H9 (cell line): ENCODE results near the gene ROCK2. TPM values are rescaled to one million over a fixed set of nuclear protein-coding genes. Genes with fewer than 3 reads are reported as not detected.

Experiments
- DNase-seq: peaks from one replicate; pipeline ENCODE4 v3.0.0-alpha.2; 2017
- H2AFZ ChIP-seq: one replicate; pipeline ENCODE4 v1.6.1; 2013; ENCODE audit warnings: mild to moderate bottlenecking, low read length, control low read depth, moderate library complexity
- H2AK5ac ChIP-seq: 2 replicates; pipeline ENCODE4 v1.6.1; 2013; ENCODE audit warnings: low read length, control low read depth, mixed read lengths; ENCODE audit not compliant: insufficient read length
- H2BK120ac ChIP-seq: one replicate; pipeline ENCODE4 v1.6.1; 2013; ENCODE audit warnings: low read depth, mild to moderate bottlenecking, low read length, control low read depth, inconsistent platforms; ENCODE audit not compliant: poor library complexity, severe bottlenecking
- H2BK12ac ChIP-seq: 2 replicates; pipeline ENCODE4 v1.6.1; 2013; ENCODE audit warnings: low read length, control low read depth, mixed read lengths, low read depth; ENCODE audit not compliant: insufficient read length
- H2BK15ac ChIP-seq: 2 replicates; pipeline ENCODE4 v1.6.1; 2013; ENCODE audit warnings: low read depth, low read length, control low read depth
- H2BK20ac ChIP-seq: one replicate; pipeline ENCODE4 v1.6.1; 2013; ENCODE audit warnings: low read depth, mild to moderate bottlenecking, low read length, control low read depth, inconsistent platforms; ENCODE audit not compliant: poor library complexity, severe bottlenecking
- H2BK5ac ChIP-seq: 2 replicates; pipeline ENCODE4 v1.6.1; 2013; ENCODE audit warnings: low read length, control low read depth, mixed read lengths; ENCODE audit not compliant: insufficient read length
- H3K14ac ChIP-seq: 2 replicates; pipeline ENCODE4 v1.6.1; 2013; ENCODE audit warnings: low read length, control low read depth; ENCODE audit not compliant: insufficient read depth
- H3K18ac ChIP-seq: 2 replicates; pipeline ENCODE4 v1.6.1; 2013; ENCODE audit warnings: low read depth, mild to moderate bottlenecking, mixed read lengths, low read length, control low read depth; ENCODE audit not compliant: insufficient read length
- H3K23ac ChIP-seq: 2 replicates; pipeline ENCODE4 v1.6.1; 2013; ENCODE audit warnings: low read length, control low read depth, mixed read lengths, low read depth; ENCODE audit not compliant: insufficient read length
- H3K23me2 ChIP-seq: 2 replicates; pipeline ENCODE4 v1.6.1; 2013; ENCODE audit warnings: low read depth, mild to moderate bottlenecking, mixed read lengths, low read length, control low read depth; ENCODE audit not compliant: insufficient read length, poor library complexity, severe bottlenecking
- H3K27ac ChIP-seq: 2 replicates; pipeline ENCODE4 v1.5.1; 2013; ENCODE audit warnings: low read length, control low read depth, mixed read lengths, low read depth; ENCODE audit not compliant: insufficient read length
- H3K27me3 ChIP-seq: 2 replicates; pipeline ENCODE4 v1.6.1; 2013; ENCODE audit warnings: low read length, control low read depth, inconsistent platforms; ENCODE audit not compliant: insufficient read depth
- H3K4ac ChIP-seq: 2 replicates; pipeline ENCODE4 v1.6.1; 2013; ENCODE audit warnings: low read depth, mild to moderate bottlenecking, control low read depth, inconsistent platforms, low read length, moderate library complexity
- H3K4me1 ChIP-seq: 2 replicates; pipeline ENCODE4 v1.6.1; 2013; ENCODE audit warnings: low read length, control low read depth, inconsistent platforms; ENCODE audit not compliant: insufficient read depth
- H3K4me2 ChIP-seq: 2 replicates; pipeline ENCODE4 v1.6.1; 2013; ENCODE audit warnings: low read length, control low read depth, mixed read lengths; ENCODE audit not compliant: insufficient read length, insufficient read depth
- H3K56ac ChIP-seq: 2 replicates; pipeline ENCODE4 v1.6.1; 2013; ENCODE audit warnings: low read depth, mild to moderate bottlenecking, mixed read lengths, low read length, control low read depth; ENCODE audit not compliant: insufficient read length
- H3K79me1 ChIP-seq: 2 replicates; pipeline ENCODE4 v1.6.1; 2013; ENCODE audit warnings: low read depth, mild to moderate bottlenecking, moderate library complexity, low read length, control low read depth, inconsistent platforms; ENCODE audit not compliant: insufficient read depth, poor library complexity, severe bottlenecking
- H3K79me2 ChIP-seq: 2 replicates; pipeline ENCODE4 v1.6.1; 2013; ENCODE audit warnings: low read length, control low read depth, inconsistent platforms; ENCODE audit not compliant: insufficient read depth
- H3K9ac ChIP-seq: 2 replicates; pipeline ENCODE4 v1.6.1; 2013; ENCODE audit warnings: low read length, control low read depth, mixed read lengths; ENCODE audit not compliant: insufficient read length; ENCODE audit errors: extremely low read depth
- H3K9me3 ChIP-seq: one replicate; pipeline ENCODE4 v1.6.1; 2013; ENCODE audit warnings: low read depth, low read length, inconsistent platforms; ENCODE audit not compliant: control insufficient read depth
- H3T11ph ChIP-seq: one replicate; pipeline ENCODE4 v1.6.1; 2013; ENCODE audit warnings: mild to moderate bottlenecking, low read length, control low read depth, inconsistent platforms
- H4K20me1 ChIP-seq: one replicate; pipeline ENCODE4 v1.6.1; 2013; ENCODE audit not compliant: control insufficient read depth, insufficient read length, insufficient read depth
- H4K5ac ChIP-seq: 2 replicates; pipeline ENCODE4 v1.6.1; 2013; ENCODE audit warnings: low read depth, mild to moderate bottlenecking, mixed read lengths, low read length, control low read depth; ENCODE audit not compliant: insufficient read length
- H4K8ac ChIP-seq: replicated peaks from 2 replicates; pipeline ENCODE4 v1.6.1; 2013; ENCODE audit warnings: low read length, control low read depth, mixed read lengths, low read depth; ENCODE audit not compliant: insufficient read length
- H4K91ac ChIP-seq: 2 replicates; pipeline ENCODE4 v1.6.1; 2013; ENCODE audit warnings: low read depth, mild to moderate bottlenecking, moderate library complexity, mixed read lengths, low read length, control low read depth; ENCODE audit not compliant: insufficient read length
- H3K27ac Mint-ChIP-seq, 3 experiments: 2 replicates in 2 of 3; 3 replicates in 1 of 3; pipeline ENCODE4 v1.8.0; 2020 to 2021; ENCODE audit warnings: mixed read lengths in 3 of 3, mild to moderate bottlenecking in 1 of 3, moderate library complexity in 1 of 3
- H3K27me3 Mint-ChIP-seq: 2 replicates; pipeline ENCODE4 v1.8.0; 2021; ENCODE audit warnings: low read depth, mild to moderate bottlenecking, moderate library complexity, mixed read lengths
- H3K36me3 Mint-ChIP-seq, 3 experiments: 2 replicates in 2 of 3; 3 replicates in 1 of 3; pipeline ENCODE4 v1.8.0; 2020 to 2021; ENCODE audit warnings: low read depth in 3 of 3, mixed read lengths in 3 of 3; ENCODE audit not compliant: insufficient read depth in 1 of 3
- H3K4me1 Mint-ChIP-seq, 2 experiments: 2 replicates each; pipeline ENCODE4 v1.8.0; 2020; ENCODE audit warnings: mixed read lengths in 2 of 2
- H3K4me3 Mint-ChIP-seq, 2 experiments: 2 replicates in 1 of 2; 3 replicates in 1 of 2; pipeline ENCODE4 v1.8.0; 2020 to 2021; ENCODE audit warnings: mild to moderate bottlenecking in 2 of 2, mixed read lengths in 2 of 2, moderate library complexity in 1 of 2
- H3K9me3 Mint-ChIP-seq, 2 experiments: 2 replicates in 1 of 2; 3 replicates in 1 of 2; pipeline ENCODE4 v1.8.0; 2020; ENCODE audit warnings: mild to moderate bottlenecking in 2 of 2, mixed read lengths in 2 of 2, moderate library complexity in 1 of 2
- WGBS: extraction: QIAGEN DNeasy Blood & Tissue Kit; methylation state at CpG from one replicate; pipeline ENCODE4 v1.1.7; 2013; ENCODE audit warnings: missing lambda C conversion rate, low lambda C conversion rate, mixed read lengths; ENCODE audit not compliant: insufficient read length; ENCODE audit errors: extremely low coverage; 5-methylcytosine and 5-hydroxymethylcytosine counted together
- total RNA-seq: library from RNA; stranded (reverse); gene quantifications from 2 replicates; pipeline ENCODE4 v1.2.1, GENCODE V29; 2021
- TF ChIP-seq, protein P1 (sequence below): fragments of 200-600 bp; sonication (generic); conservative IDR thresholded peaks from 3 replicates; pipeline ENCODE4 v1.8.0; 2021; ENCODE audit warnings: antibody characterized with exemption, mild to moderate bottlenecking

ROCK2 gene
- total RNA-seq, 1 experiment from 2014 or later: 33.2 TPM

DNA sequence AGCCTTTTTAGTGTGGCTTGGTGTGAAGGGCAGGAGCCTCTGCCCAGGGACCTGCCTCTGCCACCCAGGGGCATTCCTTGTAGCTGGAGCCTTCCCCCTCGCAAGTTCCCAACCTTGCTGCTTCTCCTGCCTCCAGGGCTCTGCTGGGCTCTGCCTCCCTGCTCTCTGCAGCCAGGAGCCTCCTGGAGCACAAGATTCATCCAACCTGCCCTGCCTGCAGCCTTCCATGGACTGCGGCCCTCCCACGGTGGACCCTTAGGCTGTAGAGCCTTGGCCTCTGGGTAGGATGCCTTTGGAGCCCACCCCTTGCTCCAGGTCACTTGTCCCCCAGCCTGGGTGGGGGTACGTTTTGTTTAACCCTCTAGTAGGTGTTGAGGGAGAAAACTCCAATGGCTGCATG is 186.7 kb downstream of the ROCK2 start:
- no peak for DNase-seq
- H3K4me2 ChIP-seq: no peak overlapping the region
- no peak overlapping the region for H3K23ac ChIP-seq
- peaks cover 5% of the 10 kb centered on the region for H3K23me2 ChIP-seq
- H2BK5ac ChIP-seq: no peak overlapping the region
- no peaks in the 10 kb centered on the region for H3K79me1 ChIP-seq
- Mint-ChIP-seq H3K27me3 (peaks cover 22% of the 10 kb centered on the region), H3K4me1 (peaks cover 8 to 18% of the 10 kb centered on the region in 2 experiments), H3K36me3 (no peaks in the 10 kb centered on the region; a peak in 1 of 7 replicates), H3K27ac (no peak overlapping the region; a peak in 1 of 7 replicates), H3K9me3 (no peaks in the 10 kb centered on the region), H3K4me3 (no peak overlapping the region)
- no peaks in the 10 kb centered on the region for H4K20me1 ChIP-seq
- no peak overlapping the region for H4K5ac ChIP-seq
- no peak overlapping the region for H3K4ac ChIP-seq
- H2BK20ac ChIP-seq: no peak overlapping the region
- no peak overlapping the region for H3K56ac ChIP-seq
- no peak overlapping the region for H2AFZ ChIP-seq
- no peak overlapping the region for H2BK120ac ChIP-seq
- H4K91ac ChIP-seq: no peak overlapping the region
- no CpG with 5 or more reads among the region's 4 CpGs for WGBS
- H2BK15ac ChIP-seq: no peak overlapping the region
- H3K18ac ChIP-seq: no peak overlapping the region
- H3K9ac ChIP-seq: no peak overlapping the region
- no peak overlapping the region for H2BK12ac ChIP-seq
- no peaks in the 10 kb centered on the region for H3K4me1 ChIP-seq
- H3K27ac ChIP-seq: no peak overlapping the region
- no peak overlapping the region for H4K8ac ChIP-seq
- no peaks in the 10 kb centered on the region for H3K27me3 ChIP-seq
- H3K14ac ChIP-seq: no peak overlapping the region
- no peak overlapping the region for H3T11ph ChIP-seq
- no peaks in the 10 kb centered on the region for H3K9me3 ChIP-seq
- no peak overlapping the region for H2AK5ac ChIP-seq
- no peaks in the 10 kb centered on the region for H3K79me2 ChIP-seq
- TF ChIP-seq, protein P1, sequence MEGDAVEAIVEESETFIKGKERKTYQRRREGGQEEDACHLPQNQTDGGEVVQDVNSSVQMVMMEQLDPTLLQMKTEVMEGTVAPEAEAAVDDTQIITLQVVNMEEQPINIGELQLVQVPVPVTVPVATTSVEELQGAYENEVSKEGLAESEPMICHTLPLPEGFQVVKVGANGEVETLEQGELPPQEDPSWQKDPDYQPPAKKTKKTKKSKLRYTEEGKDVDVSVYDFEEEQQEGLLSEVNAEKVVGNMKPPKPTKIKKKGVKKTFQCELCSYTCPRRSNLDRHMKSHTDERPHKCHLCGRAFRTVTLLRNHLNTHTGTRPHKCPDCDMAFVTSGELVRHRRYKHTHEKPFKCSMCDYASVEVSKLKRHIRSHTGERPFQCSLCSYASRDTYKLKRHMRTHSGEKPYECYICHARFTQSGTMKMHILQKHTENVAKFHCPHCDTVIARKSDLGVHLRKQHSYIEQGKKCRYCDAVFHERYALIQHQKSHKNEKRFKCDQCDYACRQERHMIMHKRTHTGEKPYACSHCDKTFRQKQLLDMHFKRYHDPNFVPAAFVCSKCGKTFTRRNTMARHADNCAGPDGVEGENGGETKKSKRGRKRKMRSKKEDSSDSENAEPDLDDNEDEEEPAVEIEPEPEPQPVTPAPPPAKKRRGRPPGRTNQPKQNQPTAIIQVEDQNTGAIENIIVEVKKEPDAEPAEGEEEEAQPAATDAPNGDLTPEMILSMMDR: no peak
